Thymus (tissue), 11 donors: ENCODE data around the gene ZSCAN1. TPM values are rescaled to one million over a fixed set of nuclear protein-coding genes. Genes with fewer than 3 reads are reported as not detected.

Experiments
- DNase-seq, 9 donors: peaks; one replicate each; pipeline ENCODE4 v3.0.0-alpha.2; 2013; ENCODE audit warnings: low spot score in 9 of 9, low read depth in 6 of 9, missing footprints in 1 of 9
- H3K27ac ChIP-seq, 2 donors: one replicate each; pipeline ENCODE4 v1.5.1; 2013; ENCODE audit warnings: control low read depth in 1 of 2, low read depth in 1 of 2, low read length in 1 of 2, mild to moderate bottlenecking in 1 of 2, moderate library complexity in 1 of 2
- H3K27me3 ChIP-seq, 2 donors: one replicate each; pipeline ENCODE4 v1.5.1; 2013; ENCODE audit warnings: low read length in 1 of 2; ENCODE audit not compliant: control insufficient read depth in 2 of 2, insufficient read depth in 1 of 2
- H3K36me3 ChIP-seq, 2 donors: one replicate each; pipeline ENCODE4 v1.5.1; 2013; ENCODE audit warnings: low read length in 1 of 2, mild to moderate bottlenecking in 1 of 2, moderate library complexity in 1 of 2; ENCODE audit not compliant: control insufficient read depth in 2 of 2, insufficient read depth in 2 of 2
- H3K4me1 ChIP-seq, 2 donors: one replicate each; pipeline ENCODE4 v1.5.1; 2013; ENCODE audit warnings: low read length in 2 of 2; ENCODE audit not compliant: control insufficient read depth in 2 of 2, insufficient read depth in 2 of 2
- H3K4me3 ChIP-seq, 2 donors: one replicate each; pipeline ENCODE4 v1.5.1; 2013; ENCODE audit warnings: low read length in 2 of 2, control low read depth in 1 of 2, mild to moderate bottlenecking in 1 of 2
- H3K9me3 ChIP-seq, 2 donors: one replicate each; pipeline ENCODE4 v1.5.1; 2013; ENCODE audit warnings: low read length in 1 of 2, mild to moderate bottlenecking in 1 of 2; ENCODE audit not compliant: control insufficient read depth in 2 of 2, insufficient read depth in 1 of 2
- WGBS: extraction: QIAGEN DNeasy Blood & Tissue Kit; methylation state at CpG from one replicate; pipeline ENCODE4 v1.1.7; 2013; 5-methylcytosine and 5-hydroxymethylcytosine counted together
- polyA plus RNA-seq: library from polyadenylated mRNA; stranded (reverse); fragments of 200-250 nt; gene quantifications from one replicate; pipeline ENCODE4 v1.2.3, GENCODE V29; 2013
- total RNA-seq: library from RNA; stranded (reverse); fragments of 120-200 nt; gene quantifications from one replicate; pipeline ENCODE4 v1.2.4, GENCODE V29; 2013
- donor health status: healthy.

The ZSCAN1 gene
- total and polyA plus RNA-seq, 2 donors, result 0.42 to 1.6 TPM

DNA sequence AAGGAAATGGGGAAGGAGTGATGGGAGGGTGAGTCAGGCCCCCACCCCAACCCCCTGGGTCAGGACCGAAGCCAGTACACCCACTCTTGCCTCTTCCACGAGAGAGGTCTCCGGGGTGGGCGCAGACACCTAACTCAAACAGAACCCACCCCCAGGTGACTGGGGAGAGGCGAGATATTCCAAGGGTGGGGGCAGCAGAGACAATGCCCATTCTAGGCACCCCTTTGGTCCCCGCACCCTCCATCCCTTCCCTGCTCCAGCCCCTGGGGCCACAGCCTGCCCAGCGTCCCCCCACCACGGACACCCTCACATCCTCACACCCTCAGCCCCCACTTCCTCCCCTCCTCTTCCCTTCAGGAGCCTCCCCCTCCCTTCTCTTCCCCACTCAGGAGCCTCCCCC, 63.5 kb downstream of the ZSCAN1 start:
- Histone ChIP-seq H3K4me1 (peaks cover 0 to 5% of the 10 kb centered on the region in 2 donors), H3K27ac (no peak overlapping the region), H3K36me3 (no peaks in the 10 kb centered on the region), H3K4me3 (peak overlapping the region in 1 of 2 donors; percentile 84), H3K9me3 (peaks cover 0 to 60% of the 10 kb centered on the region in 2 donors), H3K27me3 (no peaks in the 10 kb centered on the region)
- DNase-seq, result no peak
- 56% methylated on average over 8 of the region's 8 CpGs for WGBS

DNA sequence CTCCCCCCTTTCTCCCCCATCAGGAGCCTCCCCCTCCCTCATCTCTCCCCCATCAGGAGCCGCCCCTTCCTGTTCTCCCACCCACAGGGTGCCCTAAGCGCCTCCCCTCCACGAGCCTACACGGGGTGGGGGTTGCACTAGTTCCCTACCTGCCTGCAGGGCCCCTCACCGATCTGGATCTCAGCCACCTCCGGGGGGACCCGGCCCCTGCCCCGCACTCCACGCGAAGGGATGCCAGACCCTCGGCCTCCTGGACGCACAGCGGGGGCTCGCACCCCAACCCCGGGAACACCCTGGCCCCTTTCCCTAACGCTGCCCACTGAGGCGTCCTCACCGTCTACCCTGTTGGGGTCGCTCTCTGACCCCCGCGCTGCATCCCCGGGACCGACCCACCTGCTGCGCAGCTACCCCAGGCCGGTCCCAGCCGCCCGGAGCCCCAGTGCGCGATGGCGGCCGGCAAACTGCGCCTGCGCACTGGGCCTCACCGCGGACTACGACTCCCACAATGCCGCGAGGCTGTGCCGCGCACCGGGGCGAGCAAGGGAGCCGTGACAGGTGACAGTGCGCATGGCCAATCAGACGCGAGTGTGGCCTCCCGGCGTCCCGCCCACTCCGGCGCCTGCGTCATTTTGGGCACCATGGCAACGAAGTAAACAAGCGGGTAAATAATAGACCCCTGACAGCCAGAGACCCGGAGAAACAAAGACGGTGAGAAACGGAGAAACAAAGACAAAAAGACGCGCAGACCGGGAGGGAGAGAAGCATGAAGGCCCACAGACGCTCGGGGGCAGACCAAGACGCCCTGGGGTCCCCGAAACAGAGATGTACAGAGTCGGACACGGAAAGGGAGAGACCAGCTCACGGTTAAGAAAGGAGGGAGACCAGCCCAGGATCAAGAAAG, 64.2 kb downstream of the ZSCAN1 start, which contains the start of gene ZSCAN18:
ZSCAN18 (minus strand) TSS at position 451 of the 901 bp plus-strand sequence. CDS start 7,964 bp downstream, outside the sequence.
- Histone ChIP-seq H3K9me3 (peaks cover 0 to 63% of the 10 kb centered on the region in 2 donors), H3K27me3 (no peaks in the 10 kb centered on the region), H3K4me1 (peaks cover 0 to 5% of the 10 kb centered on the region in 2 donors), H3K27ac (peak within 1 kb of the TSS; percentile 92 to 94), H3K4me3 (peak within 1 kb of the TSS; percentile 83 to 84), H3K36me3 (no peaks in the 10 kb centered on the region)
- WGBS, result under 1% methylated on average over 67 of the region's 67 CpGs
- DNase-seq, result peak; percentile 73 to 96 (median 86)

DNA sequence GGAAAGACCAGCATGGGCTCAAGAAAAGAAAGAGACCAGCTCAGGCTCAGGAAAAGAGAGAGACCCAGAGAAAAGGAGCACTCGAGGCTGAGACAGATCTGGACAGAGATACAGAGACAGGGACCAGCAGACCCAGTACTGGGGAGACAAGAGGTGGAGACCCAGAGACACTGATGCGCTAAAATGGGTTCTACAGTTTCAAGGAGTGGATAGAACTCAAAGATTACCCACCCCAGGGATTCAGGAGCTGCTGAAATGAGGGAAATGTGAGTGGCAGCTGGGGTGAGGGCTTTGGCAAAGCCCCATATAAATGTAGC, 64.8 kb downstream of the ZSCAN1 start:
- Histone ChIP-seq H3K36me3 (no peaks in the 10 kb centered on the region), H3K4me1 (peaks cover 0 to 5% of the 10 kb centered on the region in 2 donors), H3K27me3 (no peaks in the 10 kb centered on the region), H3K9me3 (peaks cover 0 to 57% of the 10 kb centered on the region in 2 donors), H3K27ac (peak overlapping the region; percentile 92 to 94), H3K4me3 (peak overlapping the region; percentile 51 to 84)
- peak in 1 of 9 donors; percentile 3 for DNase-seq
- WGBS, result 23% methylated on average over 2 of the region's 2 CpGs

Other genes with a start within 250 kb of the ZSCAN1 start
- gene ZNF552, start 219.1 kb upstream of the ZSCAN1 start, total RNA-seq, result 7.3 TPM
- gene ZNF552, start 219.1 kb upstream of the ZSCAN1 start, polyA plus RNA-seq, result 7.8 TPM
- gene ZNF587B, start 203.7 kb upstream of the ZSCAN1 start, total RNA-seq, result 12.4 TPM
- 9.1 TPM for gene ZNF587B, start 203.7 kb upstream of the ZSCAN1 start, polyA plus RNA-seq
- 16.6 TPM for gene ZNF587, start 184.2 kb upstream of the ZSCAN1 start, total RNA-seq
- gene ZNF587, start 184.2 kb upstream of the ZSCAN1 start, polyA plus RNA-seq, result 25.4 TPM
- gene ZNF814, start 145.0 kb upstream of the ZSCAN1 start, total RNA-seq, result 19.5 TPM
- gene ZNF814, start 145.0 kb upstream of the ZSCAN1 start, polyA plus RNA-seq, result 16.7 TPM
- 15.1 TPM for gene ZNF417, start 117.4 kb upstream of the ZSCAN1 start, total RNA-seq
- gene ZNF417, start 117.4 kb upstream of the ZSCAN1 start, polyA plus RNA-seq, result 5.4 TPM
- 12.8 TPM for gene ZNF418, start 98.6 kb upstream of the ZSCAN1 start, total RNA-seq
- gene ZNF418, start 98.6 kb upstream of the ZSCAN1 start, polyA plus RNA-seq, result 8.2 TPM
- 7.5 TPM for gene ZNF256, start 86.3 kb upstream of the ZSCAN1 start, total RNA-seq
- gene ZNF256, start 86.3 kb upstream of the ZSCAN1 start, polyA plus RNA-seq, result 7.0 TPM
- 0.47 TPM for gene C19orf18, start 59.5 kb upstream of the ZSCAN1 start, total RNA-seq
- gene C19orf18, start 59.5 kb upstream of the ZSCAN1 start, polyA plus RNA-seq, result 7.7 TPM
- gene ZNF606, start 31.2 kb upstream of the ZSCAN1 start, total RNA-seq, result 17.8 TPM
- gene ZNF606, start 31.2 kb upstream of the ZSCAN1 start, polyA plus RNA-seq, result 18.8 TPM
- 7.0 TPM for gene ZNF135, start 25.3 kb downstream of the ZSCAN1 start, total RNA-seq
- gene ZNF135, start 25.3 kb downstream of the ZSCAN1 start, polyA plus RNA-seq, result 14.6 TPM
- 27.8 TPM for gene ZSCAN18, start 64.2 kb downstream of the ZSCAN1 start, total RNA-seq
- gene ZSCAN18, start 64.2 kb downstream of the ZSCAN1 start, polyA plus RNA-seq, result 73.4 TPM
- gene ZNF329, start 116.8 kb downstream of the ZSCAN1 start, total RNA-seq, result 11.9 TPM
- gene ZNF329, start 116.8 kb downstream of the ZSCAN1 start, polyA plus RNA-seq, result 9.3 TPM
- gene ZNF274, start 149.0 kb downstream of the ZSCAN1 start, total RNA-seq, result 15.7 TPM
- gene ZNF274, start 149.0 kb downstream of the ZSCAN1 start, polyA plus RNA-seq, result 33.2 TPM
- 37.1 TPM for gene ZNF544, start 194.9 kb downstream of the ZSCAN1 start, total RNA-seq
- 28.0 TPM for gene ZNF544, start 194.9 kb downstream of the ZSCAN1 start, polyA plus RNA-seq
- gene ZNF8, start 244.9 kb downstream of the ZSCAN1 start, total RNA-seq, result 4.1 TPM
- gene ZNF8, start 244.9 kb downstream of the ZSCAN1 start, polyA plus RNA-seq, result 3.7 TPM